ENCODE results near the gene CRK.

CRK gene

GRCh38 chr17:1379930-1380313 is 76.1 kb downstream of the CRK start:
- DNase-seq, result no peak

- DNase-seq, result no peak
Observed at GRCh38 chr17:1379208-1379929, 76.7 kb downstream of the CRK start.

DNA sequence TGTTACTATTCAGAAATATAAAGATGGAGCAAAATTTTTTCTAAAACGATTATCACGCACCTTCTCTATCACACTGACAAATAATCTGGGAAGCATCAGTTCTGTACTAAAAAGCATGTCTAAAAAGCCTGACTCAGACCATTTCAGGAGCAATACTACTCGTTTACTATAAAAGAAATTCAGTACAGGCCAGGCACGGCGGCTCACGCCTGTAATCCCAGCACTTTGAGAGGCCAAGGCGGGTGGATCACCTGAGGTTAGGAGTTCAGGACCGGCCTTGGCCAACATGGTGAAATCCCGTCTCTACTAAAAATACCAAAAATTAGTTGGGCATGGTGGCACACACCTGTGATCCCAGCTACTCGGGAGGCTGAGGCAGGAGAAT is 77.6 kb downstream of the CRK start:
- DNase-seq, result peak; percentile 22

DNA sequence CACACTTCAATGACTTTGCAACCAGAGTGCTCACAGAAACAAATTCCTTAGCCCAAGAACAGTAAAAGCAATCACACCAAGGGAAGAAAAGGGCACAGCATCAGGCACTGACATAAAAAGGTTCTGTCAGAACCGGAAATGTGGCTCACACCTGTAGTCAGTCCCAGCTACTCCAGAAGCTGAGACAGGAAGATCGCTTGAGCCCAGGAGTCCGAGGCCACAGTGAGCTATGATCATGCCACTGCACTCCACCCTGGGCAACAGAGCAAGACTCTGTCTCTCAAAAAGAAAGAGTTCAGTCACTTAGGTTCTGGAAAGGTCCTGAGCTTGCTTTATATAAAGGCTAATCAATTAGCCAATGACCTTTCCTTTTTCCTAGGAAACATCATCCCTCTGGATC is 78.7 kb downstream of the CRK start:
- no peak for DNase-seq

- no peak for DNase-seq
Observed at GRCh38 chr17:1376061-1376460, 80.0 kb downstream of the CRK start.

DNA sequence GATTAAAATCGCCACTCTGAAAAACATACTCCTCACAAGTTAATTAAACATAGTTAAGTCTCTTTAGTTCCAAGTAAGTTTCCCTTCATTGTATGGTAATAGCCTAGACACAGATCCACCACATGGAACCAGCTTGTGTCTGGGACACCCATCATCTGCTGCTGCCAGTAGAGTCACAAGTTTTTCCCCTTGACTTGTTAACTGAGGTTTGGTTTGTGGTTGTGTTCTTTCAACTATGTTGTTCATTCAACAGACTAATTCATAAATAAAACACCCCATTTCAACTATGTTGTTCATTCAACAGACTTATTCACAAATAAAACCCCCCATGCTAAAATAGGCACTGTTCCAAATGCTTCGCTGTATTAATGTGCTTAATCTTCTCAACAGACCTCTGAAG is 80.4 kb downstream of the CRK start:
- DNase-seq, result no peak

GRCh38 chr17:1374431-1375177 is 81.4 kb downstream of the CRK start:
- no peak for DNase-seq

GRCh38 chr17:1373707-1374237 is 82.3 kb downstream of the CRK start:
- DNase-seq, result no peak

DNA sequence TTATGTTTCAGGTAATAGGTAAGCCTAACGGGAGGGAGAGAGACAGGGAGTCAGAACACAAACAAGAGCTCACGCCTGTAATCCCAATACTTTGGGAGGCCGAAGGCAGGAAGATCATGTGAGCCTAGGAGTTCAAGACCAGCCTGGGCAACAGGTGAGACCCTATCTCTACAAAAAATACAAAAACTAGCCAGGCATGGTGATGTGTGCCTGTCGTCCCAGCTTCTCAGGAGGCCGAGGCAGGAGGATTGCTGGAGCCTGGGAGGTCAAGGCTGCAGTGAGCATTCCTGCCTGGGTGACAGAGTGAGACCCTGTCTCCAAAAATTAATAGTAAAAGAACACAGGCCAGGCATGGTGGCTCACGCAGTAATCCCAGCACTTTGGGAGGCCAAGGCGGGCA is 83.4 kb downstream of the CRK start:
- DNase-seq, result no peak

DNA sequence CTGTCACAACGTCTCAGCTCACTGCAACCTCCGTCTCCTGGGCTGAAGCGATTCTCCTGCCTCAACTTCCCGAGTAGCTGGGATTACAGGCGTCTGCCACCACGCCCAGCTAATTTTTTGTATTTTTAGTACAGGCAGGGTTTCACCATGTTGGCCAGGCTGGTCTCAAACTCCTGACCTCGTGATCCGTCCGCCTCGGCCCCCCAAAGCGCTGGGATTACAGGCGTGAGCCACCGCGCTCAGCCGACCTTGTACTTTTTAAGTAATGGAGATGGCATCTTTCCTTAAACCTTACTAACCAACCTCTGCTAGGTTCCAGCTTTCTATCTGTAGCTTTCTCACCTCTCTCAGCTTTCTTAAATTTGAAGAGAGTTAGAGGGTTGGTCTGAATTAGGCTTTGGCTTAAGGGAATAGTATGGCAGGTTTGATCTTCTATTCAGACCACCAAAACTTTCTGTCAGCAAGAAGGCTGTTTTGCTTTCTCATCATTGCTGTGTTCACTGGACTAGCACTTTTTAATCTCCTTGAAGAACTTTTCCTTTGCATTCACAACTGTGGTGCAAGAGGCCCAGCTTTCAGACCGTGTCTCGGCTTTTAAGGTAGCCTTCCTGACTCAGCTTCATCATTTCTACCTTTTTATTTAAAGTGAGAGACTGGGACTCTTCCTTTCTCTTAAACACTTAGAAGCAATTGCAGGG is 84.0 kb downstream of the CRK start:
- DNase-seq, result no peak
